GM18870 (cell line): ENCODE measurements around the gene GAB1.

ENCODE experiments used
- ATAC-seq: cut with Tn5 transposase; IDR thresholded peaks from one replicate; pipeline ENCODE4 v1.9.1; 2021; ENCODE audit warnings: moderate library complexity; ENCODE audit not compliant: unreplicated experiment

The GAB1 gene

GRCh38 chr4:143383005-143383574, 46.4 kb downstream of the GAB1 start:
- no peak for ATAC-seq

GRCh38 chr4:143384381-143384994, 47.8 kb downstream of the GAB1 start:
- ATAC-seq, result no peak

- no peak for ATAC-seq
These were observed 50.1 kb downstream of the GAB1 start for GRCh38 chr4:143386812-143387211.

GRCh38 chr4:143389579-143390195, 53.0 kb downstream of the GAB1 start:
- ATAC-seq, result no peak

GRCh38 chr4:143390764-143391163, 54.1 kb downstream of the GAB1 start:
- no peak for ATAC-seq

- ATAC-seq, result no peak
These were observed 54.6 kb downstream of the GAB1 start for GRCh38 chr4:143391261-143391660.

- no peak for ATAC-seq
These were observed 55.2 kb downstream of the GAB1 start for GRCh38 chr4:143391895-143392294.

- ATAC-seq, result no peak
These were observed 56.5 kb downstream of the GAB1 start for GRCh38 chr4:143393195-143393594.

- ATAC-seq, result no peak
These were observed 58.2 kb downstream of the GAB1 start for GRCh38 chr4:143394739-143395453.

- ATAC-seq, result no peak
These were observed 60.0 kb downstream of the GAB1 start for GRCh38 chr4:143396695-143397094.

- no peak for ATAC-seq
These were observed 60.7 kb downstream of the GAB1 start for GRCh38 chr4:143397335-143397734.

- ATAC-seq, result no peak
These were observed 61.2 kb downstream of the GAB1 start for GRCh38 chr4:143397887-143398286.

GRCh38 chr4:143399113-143399949, 62.7 kb downstream of the GAB1 start:
- peak; percentile 72 for ATAC-seq

- no peak for ATAC-seq
These were observed 63.4 kb downstream of the GAB1 start for GRCh38 chr4:143400082-143400481.

- peak; percentile 27 for ATAC-seq
These were observed 66.3 kb downstream of the GAB1 start for GRCh38 chr4:143402776-143403552.

GRCh38 chr4:143403553-143403820, 66.8 kb downstream of the GAB1 start:
- ATAC-seq, result no peak

- peak; percentile 90 for ATAC-seq
These were observed 67.9 kb downstream of the GAB1 start for GRCh38 chr4:143404555-143404954.

- ATAC-seq, result peak; percentile 42
These were observed 68.5 kb downstream of the GAB1 start for GRCh38 chr4:143405075-143405730.

- ATAC-seq, result no peak
These were observed 69.8 kb downstream of the GAB1 start for GRCh38 chr4:143406523-143406922.

- ATAC-seq, result no peak
These were observed 70.8 kb downstream of the GAB1 start for GRCh38 chr4:143407474-143407873.
